Loucy (cell line): ENCODE data around the gene TUBA4B.

ENCODE experiments used
- H2AFZ ChIP-seq: fragments of 200-600 bp; sonication (generic); 2 replicates; pipeline ENCODE4 v1.6.0; 2016; ENCODE audit warnings: antibody characterized with exemption, mild to moderate bottlenecking, low read length, moderate library complexity
- H3F3A ChIP-seq: fragments of 200-600 bp; 2 replicates; pipeline ENCODE4 v1.6.0; 2016; ENCODE audit warnings: antibody characterized with exemption, low read depth, mild to moderate bottlenecking
- H3K27me3 ChIP-seq: fragments of 200-600 bp; sonication (generic); 2 replicates; pipeline ENCODE4 v1.6.1; 2014; ENCODE audit warnings: low read length, mild to moderate bottlenecking; ENCODE audit not compliant: insufficient read depth, poor library complexity, severe bottlenecking
- H3K36me3 ChIP-seq: fragments of 200-600 bp; sonication (generic); 2 replicates; pipeline ENCODE4 v1.6.1; 2016; ENCODE audit warnings: low read length; ENCODE audit not compliant: insufficient read depth
- H3K4me1 ChIP-seq: fragments of 200-600 bp; sonication (generic); 2 replicates; pipeline ENCODE4 v1.5.1; 2014; ENCODE audit warnings: low read length, mild to moderate bottlenecking; ENCODE audit not compliant: insufficient read depth, poor library complexity, severe bottlenecking
- H3K4me2 ChIP-seq: fragments of 200-600 bp; sonication (generic); 2 replicates; pipeline ENCODE4 v1.6.0; 2014; ENCODE audit warnings: antibody characterized with exemption, low read length, low read depth, mild to moderate bottlenecking; ENCODE audit not compliant: poor library complexity, severe bottlenecking
- H3K4me3 ChIP-seq: fragments of 200-600 bp; sonication (generic); 2 replicates; pipeline ENCODE4 v1.5.1; 2014; ENCODE audit warnings: low read length, mild to moderate bottlenecking, mixed read lengths; ENCODE audit not compliant: poor library complexity, severe bottlenecking
- H3K79me2 ChIP-seq: fragments of 200-600 bp; sonication (generic); 2 replicates; pipeline ENCODE4 v1.6.1; 2014; ENCODE audit warnings: low read length; ENCODE audit not compliant: insufficient read depth
- H3K9ac ChIP-seq: fragments of 200-600 bp; sonication (generic); 2 replicates; pipeline ENCODE4 v1.6.0; 2014; ENCODE audit warnings: mild to moderate bottlenecking, low read depth, low read length, moderate library complexity; ENCODE audit not compliant: poor library complexity, severe bottlenecking
- H3K9me2 ChIP-seq: fragments of 200-600 bp; sonication (generic); replicated peaks from 2 replicates; pipeline ENCODE4 v1.6.1; 2016; ENCODE audit warnings: low read depth, low read length, mixed read lengths
- H3K9me3 ChIP-seq: fragments of 200-600 bp; sonication (generic); 2 replicates; pipeline ENCODE4 v1.6.1; 2014; ENCODE audit warnings: mild to moderate bottlenecking, antibody characterized with exemption, low read length, low read depth; ENCODE audit not compliant: insufficient read depth
- H4K20me1 ChIP-seq: fragments of 200-600 bp; sonication (generic); 2 replicates; pipeline ENCODE4 v1.6.0; 2014; ENCODE audit warnings: antibody characterized with exemption, low read length, mild to moderate bottlenecking; ENCODE audit not compliant: insufficient read depth, poor library complexity, severe bottlenecking
- EZH2phosphoT487 ChIP-seq: fragments of 200-600 bp; IDR thresholded peaks from 2 replicates; pipeline ENCODE4 v1.6.1; 2018; ENCODE audit warnings: antibody characterized with exemption, mild to moderate bottlenecking, moderate library complexity, borderline replicate concordance
- TF ChIP-seq, protein P1 (sequence below): fragments of 200-600 bp; sonication (generic); conservative IDR thresholded peaks from 2 replicates; pipeline ENCODE4 v1.5.1; 2014; ENCODE audit warnings: mild to moderate bottlenecking, antibody characterized with exemption, low read length

The TUBA4B gene

DNA sequence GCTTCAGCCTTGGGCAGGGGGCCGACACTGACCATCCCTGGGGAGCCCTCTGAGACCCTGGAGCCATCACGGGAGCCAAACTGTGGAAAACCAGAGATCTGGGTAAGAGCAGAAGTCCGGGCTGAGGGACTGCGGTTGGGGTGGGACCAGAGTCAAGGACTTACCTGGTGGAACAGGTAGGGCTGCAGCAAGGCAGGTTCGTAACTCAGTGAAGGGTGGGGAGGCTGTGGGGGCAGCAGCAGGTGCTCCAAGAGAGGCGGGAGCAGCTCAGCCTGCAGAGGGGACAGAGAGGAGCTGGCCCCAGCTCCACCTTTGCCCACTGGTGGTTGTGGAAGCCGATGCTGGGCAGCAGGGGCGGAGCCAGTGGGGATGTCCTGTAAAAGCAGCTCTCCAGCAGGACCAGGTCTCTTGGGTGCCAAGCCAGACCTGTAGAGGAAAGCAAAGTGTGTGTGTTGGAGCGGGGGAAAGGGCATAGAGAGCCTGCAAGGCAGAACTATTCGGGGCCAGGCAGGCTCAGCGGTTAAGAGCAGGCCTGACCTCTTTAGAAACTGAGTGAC is 49.4 kb downstream of the TUBA4B start:
- Histone ChIP-seq H3K9me3 (no peaks in the 10 kb centered on the region), H3K36me3 (no peaks in the 10 kb centered on the region), H3K9ac (no peak overlapping the region), H3K9me2 (no peaks in the 10 kb centered on the region), H3K4me1 (no peaks in the 10 kb centered on the region), H3K4me3 (no peak overlapping the region), H3F3A (no peaks in the 10 kb centered on the region), H3K79me2 (no peaks in the 10 kb centered on the region), H4K20me1 (no peaks in the 10 kb centered on the region), H3K27me3 (peaks cover 12% of the 10 kb centered on the region), H3K4me2 (no peak overlapping the region), H2AFZ (no peak overlapping the region)
- TF ChIP-seq EZH2phosphoT487: no peak
- TF ChIP-seq, protein P1, sequence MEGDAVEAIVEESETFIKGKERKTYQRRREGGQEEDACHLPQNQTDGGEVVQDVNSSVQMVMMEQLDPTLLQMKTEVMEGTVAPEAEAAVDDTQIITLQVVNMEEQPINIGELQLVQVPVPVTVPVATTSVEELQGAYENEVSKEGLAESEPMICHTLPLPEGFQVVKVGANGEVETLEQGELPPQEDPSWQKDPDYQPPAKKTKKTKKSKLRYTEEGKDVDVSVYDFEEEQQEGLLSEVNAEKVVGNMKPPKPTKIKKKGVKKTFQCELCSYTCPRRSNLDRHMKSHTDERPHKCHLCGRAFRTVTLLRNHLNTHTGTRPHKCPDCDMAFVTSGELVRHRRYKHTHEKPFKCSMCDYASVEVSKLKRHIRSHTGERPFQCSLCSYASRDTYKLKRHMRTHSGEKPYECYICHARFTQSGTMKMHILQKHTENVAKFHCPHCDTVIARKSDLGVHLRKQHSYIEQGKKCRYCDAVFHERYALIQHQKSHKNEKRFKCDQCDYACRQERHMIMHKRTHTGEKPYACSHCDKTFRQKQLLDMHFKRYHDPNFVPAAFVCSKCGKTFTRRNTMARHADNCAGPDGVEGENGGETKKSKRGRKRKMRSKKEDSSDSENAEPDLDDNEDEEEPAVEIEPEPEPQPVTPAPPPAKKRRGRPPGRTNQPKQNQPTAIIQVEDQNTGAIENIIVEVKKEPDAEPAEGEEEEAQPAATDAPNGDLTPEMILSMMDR: no peak

DNA sequence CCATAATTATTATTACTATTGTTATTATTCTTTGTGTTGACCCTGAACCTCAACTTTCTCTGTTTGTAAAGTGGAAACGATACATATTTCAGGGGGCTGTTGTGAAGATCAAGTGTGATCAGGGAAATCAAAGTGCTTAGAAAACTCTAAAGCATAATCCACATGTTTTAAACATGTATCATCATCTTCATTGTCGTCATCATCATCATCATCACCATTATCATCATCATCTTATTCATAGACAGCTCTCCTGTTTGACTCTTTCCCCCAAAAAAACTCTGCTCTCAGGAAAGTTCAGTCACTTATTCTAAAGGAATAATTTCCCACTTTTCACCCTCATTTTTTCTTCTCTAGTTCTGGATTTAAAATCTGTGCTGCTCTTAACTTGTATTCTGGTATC is 51.2 kb downstream of the TUBA4B start:
- no peak overlapping the region for H2AFZ ChIP-seq
- no peaks in the 10 kb centered on the region for H4K20me1 ChIP-seq
- H3K4me2 ChIP-seq: no peak overlapping the region
- no peaks in the 10 kb centered on the region for H3K36me3 ChIP-seq
- no peaks in the 10 kb centered on the region for H3K9me2 ChIP-seq
- no peaks in the 10 kb centered on the region for H3F3A ChIP-seq
- H3K9ac ChIP-seq: no peak overlapping the region
- no peak for TF ChIP-seq EZH2phosphoT487
- TF ChIP-seq, protein P1: no peak
- no peak overlapping the region for H3K4me3 ChIP-seq
- H3K4me1 ChIP-seq: no peaks in the 10 kb centered on the region
- no peaks in the 10 kb centered on the region for H3K79me2 ChIP-seq
- no peaks in the 10 kb centered on the region for H3K9me3 ChIP-seq
- H3K27me3 ChIP-seq: peaks cover 12% of the 10 kb centered on the region

DNA sequence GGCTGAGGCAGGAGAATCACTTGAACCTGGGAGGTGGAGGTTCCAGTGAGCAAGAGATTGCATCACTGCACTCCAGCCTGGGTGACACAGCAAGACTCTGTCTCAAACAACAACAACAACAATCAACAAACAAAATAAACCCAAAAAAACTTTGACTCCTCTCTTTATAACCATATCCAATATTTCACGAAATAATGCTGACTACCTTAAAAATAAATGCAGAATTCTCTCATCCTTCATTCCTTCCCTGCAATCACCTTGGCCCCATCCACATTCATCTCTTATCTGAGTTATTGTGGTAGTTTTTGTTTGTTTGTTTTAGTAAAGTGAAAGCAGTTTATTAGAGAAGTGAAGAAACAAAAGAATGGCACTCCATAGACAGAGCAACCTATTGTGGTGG is 53.0 kb downstream of the TUBA4B start:
- TF ChIP-seq EZH2phosphoT487: no peak
- TF ChIP-seq, protein P1: no peak
- Histone ChIP-seq H3K79me2 (no peaks in the 10 kb centered on the region), H3K9me3 (no peaks in the 10 kb centered on the region), H3K9me2 (no peaks in the 10 kb centered on the region), H3K4me2 (no peak overlapping the region), H3K9ac (no peak overlapping the region), H2AFZ (no peak overlapping the region), H3K4me1 (no peaks in the 10 kb centered on the region), H3K4me3 (no peak overlapping the region), H3F3A (no peaks in the 10 kb centered on the region), H3K36me3 (no peaks in the 10 kb centered on the region), H3K27me3 (peaks cover 11% of the 10 kb centered on the region), H4K20me1 (no peaks in the 10 kb centered on the region)
